Skin epidermis (tissue), 12 donors: ENCODE measurements around the gene A4GALT.
"Not testable (repeated sequence)": the region's sequence is repeated elsewhere in the genome, so short reads cannot be mapped to it uniquely, and the experiment has no call there.

ENCODE experiments used
- H3K27ac ChIP-seq, 21 experiments: fragments of 200-600 bp; sonication (generic) in 11 of 21; one replicate each; pipeline ENCODE4 v1.5.0; 2020; ENCODE audit warnings: mild to moderate bottlenecking in 3 of 21, inconsistent platforms in 2 of 21, moderate library complexity in 2 of 21
- H3K4me3 ChIP-seq, 7 experiments: fragments of 200-600 bp; sonication (generic) in 2 of 7; one replicate each; pipeline ENCODE4 v1.5.0; 2020; ENCODE audit warnings: inconsistent platforms in 2 of 7, mild to moderate bottlenecking in 2 of 7, moderate library complexity in 1 of 7

The A4GALT gene

DNA sequence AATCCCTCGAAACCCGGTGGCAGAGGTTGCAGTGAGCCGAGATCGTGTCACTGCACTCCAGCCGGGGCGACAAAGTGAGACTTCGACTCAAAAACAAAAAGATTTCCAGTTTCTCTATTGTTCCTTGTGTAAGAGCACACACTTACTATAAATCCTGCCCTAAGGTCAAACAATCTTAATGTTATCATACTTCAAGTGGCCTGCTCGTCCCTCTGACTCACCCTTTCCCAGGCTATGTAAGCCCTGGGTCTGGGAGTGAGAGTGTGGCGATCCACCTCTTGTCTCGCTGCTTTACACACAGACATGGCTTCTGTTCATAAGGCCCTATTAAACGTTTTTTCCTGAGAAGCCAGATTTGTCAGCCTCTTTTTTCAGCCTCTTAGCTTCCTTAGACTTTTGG, 24.4 kb upstream of the A4GALT start:
- peak overlapping the region in 13 of 21 experiments; percentile 1 to 91 (median 62) for H3K27ac ChIP-seq
- H3K4me3 ChIP-seq = no peak overlapping the region

- H3K27ac ChIP-seq = peak overlapping the region in 20 of 21 experiments; percentile 43 to 91 (median 74)
- no peak overlapping the region for H3K4me3 ChIP-seq
Observed at GRCh38 chr22:42743501-42743991, 22.9 kb upstream of the A4GALT start.

DNA sequence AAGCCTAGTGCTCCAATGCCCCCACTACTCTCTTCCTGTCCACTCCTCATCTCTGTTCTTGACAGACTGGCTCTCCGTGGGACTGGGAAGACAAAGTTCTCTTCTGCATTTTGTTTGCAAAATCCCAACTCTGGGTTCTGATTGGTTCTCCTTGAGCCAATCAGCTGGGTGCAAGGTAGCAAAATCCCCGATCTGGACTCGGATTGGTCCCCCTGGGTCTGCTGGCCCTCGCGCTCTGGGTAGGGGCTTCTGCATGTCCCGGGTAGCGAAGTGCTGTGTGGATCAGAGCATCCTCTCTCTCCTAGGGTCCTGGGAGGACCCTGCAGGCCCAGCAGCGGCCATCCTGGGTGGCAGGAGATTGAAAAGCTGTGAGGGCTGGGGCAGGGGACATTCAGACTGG, 22.3 kb upstream of the A4GALT start:
- peak overlapping the region in 20 of 21 experiments; percentile 43 to 91 (median 74) for H3K27ac ChIP-seq
- H3K4me3 ChIP-seq = no peak overlapping the region

DNA sequence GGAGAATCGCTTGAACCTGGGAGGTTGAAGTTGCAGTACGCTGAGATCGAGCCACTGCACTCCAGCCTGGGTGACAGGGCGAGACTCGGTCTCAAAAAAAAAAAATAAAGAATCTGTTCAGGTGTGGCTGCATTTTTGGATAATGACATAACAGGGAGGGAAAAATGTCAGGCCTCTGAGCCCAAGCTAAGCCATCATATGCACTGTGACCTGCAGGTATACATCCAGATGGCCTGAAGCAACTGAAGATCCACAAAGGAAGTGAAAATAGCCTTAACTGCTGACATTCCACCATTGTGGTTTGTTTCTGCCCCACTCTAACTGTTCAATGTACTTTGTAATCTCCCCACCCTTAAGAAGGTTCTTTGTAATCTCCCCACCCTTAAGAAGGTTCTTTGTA, 19.6 kb upstream of the A4GALT start:
- H3K4me3 ChIP-seq, H3K27ac ChIP-seq: not testable (repeated sequence)

GRCh38 chr22:42734406-42734805, 13.7 kb upstream of the A4GALT start:
- H3K27ac ChIP-seq = no peak overlapping the region
- H3K4me3 ChIP-seq = no peak overlapping the region

DNA sequence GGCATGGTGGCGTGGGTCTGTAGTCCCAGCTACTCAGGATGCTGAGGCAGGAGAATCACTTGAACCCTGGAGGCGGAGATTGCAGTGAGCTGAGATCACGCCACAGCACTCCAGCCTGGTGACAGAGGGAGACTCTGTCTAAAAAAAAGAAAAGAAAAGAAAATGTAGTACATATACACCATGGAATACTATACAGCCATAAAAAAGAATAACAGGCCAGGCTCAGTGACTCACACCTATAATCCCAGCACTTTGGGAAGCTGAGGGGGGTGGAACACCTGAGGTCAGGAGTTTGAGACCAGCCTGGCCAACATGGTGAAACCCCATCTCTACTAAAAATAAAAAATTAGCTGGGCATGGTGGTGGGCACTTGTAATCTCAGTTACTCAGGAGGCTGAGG, 12.7 kb upstream of the A4GALT start:
- not testable (repeated sequence) for H3K27ac ChIP-seq, H3K4me3 ChIP-seq

DNA sequence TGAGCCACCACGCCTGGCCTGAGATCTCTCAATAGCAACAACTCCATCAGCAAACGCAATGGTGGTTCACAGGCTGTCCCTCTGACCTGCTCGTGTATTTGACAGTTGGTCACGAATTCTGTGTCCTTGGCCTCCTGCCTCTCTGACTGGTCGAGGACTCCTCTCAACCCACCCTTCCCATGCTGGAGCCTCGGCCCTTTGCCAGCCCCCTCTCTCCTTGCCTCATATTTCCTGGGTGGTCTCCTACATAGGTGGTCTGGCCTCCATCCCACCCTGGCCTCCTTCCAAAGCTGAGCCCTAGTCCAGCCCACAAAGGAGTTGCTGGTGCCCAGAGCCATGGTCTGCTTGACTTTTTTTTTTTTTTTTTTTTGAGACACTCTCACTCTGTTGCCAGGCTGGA, 11.4 kb upstream of the A4GALT start:
- H3K4me3 ChIP-seq = no peak overlapping the region
- no peak overlapping the region for H3K27ac ChIP-seq

- Histone ChIP-seq H3K27ac (peak overlapping the region in 4 of 21 experiments; percentile 13 to 45 (median 36)), H3K4me3 (no peak overlapping the region)
Observed at GRCh38 chr22:42726811-42727210, 6.1 kb upstream of the A4GALT start.

DNA sequence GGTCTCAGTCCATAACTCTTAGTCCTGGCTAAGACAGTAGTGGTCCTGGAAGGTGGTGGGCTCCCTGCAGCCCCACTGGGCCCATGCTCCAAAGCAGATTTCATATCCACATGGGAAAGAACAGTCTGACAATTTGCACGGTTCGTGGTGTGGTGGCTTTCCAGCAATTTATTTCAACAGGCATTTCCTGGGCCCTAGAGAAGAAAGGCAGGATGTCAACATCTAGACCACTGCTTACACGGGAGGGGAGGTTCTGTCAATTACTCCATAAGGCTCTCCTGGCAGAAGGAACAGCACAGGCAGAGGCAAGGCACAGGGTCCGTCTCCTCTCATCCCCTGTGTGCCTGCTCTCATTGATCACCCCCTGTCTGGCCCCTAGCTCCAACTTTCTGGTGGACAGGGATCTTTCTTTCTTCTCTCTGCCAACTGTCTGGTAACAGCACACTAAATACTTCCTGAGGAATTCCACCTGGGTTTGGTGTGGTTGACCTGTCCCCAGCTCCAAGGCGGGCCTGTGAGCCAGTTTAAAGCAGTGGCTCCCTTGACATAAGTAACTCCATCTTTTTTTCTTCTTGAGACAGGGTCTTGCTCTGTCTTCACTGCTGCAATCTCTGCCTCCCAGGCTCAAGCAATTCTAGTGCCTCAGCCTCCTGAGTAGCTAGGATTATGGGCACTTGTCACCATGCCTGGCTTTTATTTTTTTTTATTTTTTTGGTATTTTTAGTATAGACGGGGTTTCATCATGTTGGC, 5.1 kb upstream of the A4GALT start:
- H3K4me3 ChIP-seq = no peak overlapping the region
- H3K27ac ChIP-seq = peak overlapping the region in 1 of 21 experiments; percentile 45

DNA sequence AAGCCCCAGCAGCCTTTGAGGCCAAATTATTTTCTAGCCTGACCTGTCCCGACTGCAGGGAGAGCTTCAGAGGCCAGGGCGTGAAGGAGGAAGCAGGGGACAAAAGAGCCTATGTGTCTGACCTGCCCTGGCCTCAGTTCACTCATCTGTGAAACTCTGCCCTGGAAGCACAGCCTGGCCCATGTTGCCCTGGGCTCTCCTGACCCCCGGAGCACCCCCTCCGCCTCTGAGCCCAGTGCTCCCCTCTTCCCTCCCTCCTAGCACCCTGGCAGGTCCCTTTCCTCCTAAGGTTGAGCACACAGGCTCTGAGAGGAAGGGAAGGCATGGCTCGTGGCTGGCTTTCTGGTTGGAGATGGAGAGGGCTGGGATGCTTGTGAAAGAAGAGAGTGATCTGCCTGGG, 3.4 kb upstream of the A4GALT start:
- Histone ChIP-seq H3K27ac (no peak overlapping the region), H3K4me3 (no peak overlapping the region)

GRCh38 chr22:42721045-42721434, 370 bp upstream of the A4GALT start:
- H3K4me3 ChIP-seq = peak overlapping the region; percentile 52 to 69 (median 56)
- peak overlapping the region in 13 of 21 experiments; percentile 17 to 96 (median 71) for H3K27ac ChIP-seq

DNA sequence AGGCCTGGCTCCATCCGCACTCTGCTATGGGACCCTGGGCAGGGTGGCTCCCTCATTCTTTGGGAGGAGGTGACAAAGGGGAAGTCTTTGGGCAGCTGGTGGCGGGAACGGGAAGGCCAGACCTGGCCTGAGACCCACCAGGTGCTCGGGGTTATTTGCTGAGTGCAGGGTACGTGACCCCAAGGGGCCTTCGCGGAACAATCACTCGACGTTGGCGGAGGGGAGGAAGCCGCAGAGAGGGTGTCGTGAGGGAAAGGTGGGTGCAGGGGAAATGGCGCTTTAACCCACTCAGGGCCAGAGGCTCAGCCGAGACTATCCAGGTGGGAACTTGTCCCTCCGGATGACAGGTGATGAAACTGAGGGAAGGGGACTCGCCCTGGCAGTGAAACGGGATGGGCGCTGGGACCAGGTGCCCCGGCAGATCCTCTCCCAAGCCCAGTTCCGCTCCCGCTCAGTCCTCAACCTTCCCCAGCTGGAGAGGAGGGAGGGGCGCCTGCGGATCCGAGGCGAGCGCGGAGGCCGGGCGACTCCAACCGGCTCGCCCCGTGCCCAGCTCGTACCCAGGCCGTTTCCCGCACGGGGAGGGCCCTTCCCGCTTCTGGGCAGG, 911 bp downstream of the A4GALT start:
- H3K4me3 ChIP-seq = peak overlapping the region; percentile 52 to 69 (median 56)
- H3K27ac ChIP-seq = peak overlapping the region; percentile 37 to 96 (median 81)

GRCh38 chr22:42719133-42719532, 1.5 kb downstream of the A4GALT start:
- Histone ChIP-seq H3K27ac (peak overlapping the region in 11 of 21 experiments; percentile 57 to 95 (median 83)), H3K4me3 (peak overlapping the region in 6 of 7 experiments; percentile 54 to 69 (median 58))

DNA sequence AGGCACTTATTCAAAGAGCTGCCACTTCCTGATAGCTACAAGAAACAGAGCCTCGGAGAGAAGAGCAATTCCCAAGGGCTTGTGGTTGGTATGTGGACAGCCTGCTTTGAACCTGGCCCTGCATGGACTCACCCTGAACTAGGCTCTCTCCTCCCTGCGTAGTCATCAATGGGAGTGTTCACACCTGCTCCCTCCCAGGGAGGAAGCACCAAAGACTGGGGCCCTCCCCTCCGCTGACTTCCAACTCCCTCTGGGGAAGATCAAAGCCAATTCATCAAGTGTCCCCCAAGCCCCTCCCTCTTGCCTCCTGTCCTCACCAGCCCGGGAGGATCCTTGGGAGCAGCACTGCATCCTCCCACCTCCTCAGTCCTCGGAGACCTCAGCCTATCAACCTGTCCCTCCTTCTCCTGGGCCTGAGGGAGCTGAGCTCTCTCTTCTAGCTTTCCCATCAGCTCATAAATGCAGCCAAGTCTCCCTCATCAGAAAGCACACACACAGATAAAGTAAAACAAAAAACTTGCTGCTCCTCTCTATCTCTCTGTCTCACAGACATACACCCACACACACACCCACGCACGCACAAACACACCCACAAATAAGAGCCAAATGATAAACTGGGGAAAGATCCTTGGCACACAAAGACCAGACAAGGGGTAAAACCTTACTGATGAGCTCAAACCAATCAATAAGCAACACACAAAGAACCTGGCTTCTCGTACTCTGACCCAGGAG, 3.3 kb downstream of the A4GALT start:
- Histone ChIP-seq H3K27ac (peak overlapping the region in 2 of 21 experiments; percentile 24 to 26), H3K4me3 (no peak overlapping the region)

- H3K4me3 ChIP-seq = no peak overlapping the region
- peak overlapping the region in 3 of 21 experiments; percentile 24 to 41 (median 26) for H3K27ac ChIP-seq
Observed at GRCh38 chr22:42716649-42717127, 4.0 kb downstream of the A4GALT start.

DNA sequence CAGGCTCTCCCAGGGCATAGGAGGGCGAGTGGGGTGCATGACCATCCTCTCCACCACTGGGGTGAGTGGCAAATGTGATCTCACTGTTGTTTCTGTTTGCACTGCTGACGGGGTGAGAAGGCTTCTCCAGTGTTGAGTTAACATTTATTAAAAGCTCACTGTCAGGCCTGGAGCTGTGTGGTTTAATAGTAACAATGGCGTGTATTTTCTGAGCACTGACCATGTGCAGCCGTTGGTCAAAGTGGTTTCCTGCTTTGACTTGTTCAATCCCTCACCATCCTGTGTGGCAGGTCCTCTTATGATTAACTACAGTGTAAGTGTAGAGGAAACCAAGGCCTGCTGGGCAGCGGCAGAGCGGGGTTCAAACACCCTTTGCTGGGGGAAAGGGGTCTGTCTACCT, 4.4 kb downstream of the A4GALT start:
- Histone ChIP-seq H3K4me3 (no peak overlapping the region), H3K27ac (peak overlapping the region in 3 of 21 experiments; percentile 24 to 41 (median 26))

- Histone ChIP-seq H3K27ac (peak overlapping the region in 3 of 21 experiments; percentile 5 to 42 (median 24)), H3K4me3 (no peak overlapping the region)
Observed at GRCh38 chr22:42714768-42715390, 5.8 kb downstream of the A4GALT start.

- Histone ChIP-seq H3K4me3 (no peak overlapping the region), H3K27ac (peak overlapping the region in 1 of 21 experiments; percentile 42)
Observed at GRCh38 chr22:42714308-42714707, 6.4 kb downstream of the A4GALT start.
